KMS-11 (cell line): ENCODE data around the gene SMAD3.
A peak's percentile ranks its signal among the peaks of the same experiment; 100 is the strongest.

ENCODE experiments used
- H2AFZ ChIP-seq: fragments of 200-600 bp; sonication (generic); 2 replicates; pipeline ENCODE4 v1.6.1; 2016; ENCODE audit warnings: antibody characterized with exemption, mixed run types, low read depth
- H3K27ac ChIP-seq: fragments of 200-600 bp; sonication (generic); 2 replicates; pipeline ENCODE4 v1.6.1; 2016; ENCODE audit warnings: mild to moderate bottlenecking, mixed run types
- H3K27me3 ChIP-seq: fragments of 200-600 bp; sonication (generic); 2 replicates; pipeline ENCODE4 v1.6.1; 2017; ENCODE audit warnings: mild to moderate bottlenecking, low read depth, mixed run types, moderate library complexity; ENCODE audit not compliant: insufficient read depth
- H3K36me3 ChIP-seq: fragments of 200-600 bp; sonication (generic); 2 replicates; pipeline ENCODE4 v1.6.1; 2017; ENCODE audit warnings: mild to moderate bottlenecking, mixed run types; ENCODE audit not compliant: insufficient read depth
- H3K4me1 ChIP-seq: fragments of 200-600 bp; sonication (generic); 2 replicates; pipeline ENCODE4 v1.6.1; 2016; ENCODE audit warnings: mild to moderate bottlenecking, low read depth, mixed run types; ENCODE audit not compliant: poor library complexity, severe bottlenecking
- H3K4me2 ChIP-seq: fragments of 200-600 bp; sonication (generic); 2 replicates; pipeline ENCODE4 v1.7.0; 2016; ENCODE audit warnings: mild to moderate bottlenecking, mixed run types
- H3K4me3 ChIP-seq: fragments of 200-600 bp; sonication (generic); IDR thresholded peaks from 2 replicates; pipeline ENCODE4 v1.6.1; 2017; ENCODE audit warnings: low read depth, low read length, mixed read lengths; ENCODE audit not compliant: insufficient read depth
- H3K79me2 ChIP-seq: fragments of 200-600 bp; sonication (generic); 2 replicates; pipeline ENCODE4 v1.6.1; 2016; ENCODE audit warnings: low read depth, mixed run types; ENCODE audit not compliant: insufficient read depth
- H3K9ac ChIP-seq: fragments of 200-600 bp; sonication (generic); 2 replicates; pipeline ENCODE4 v1.6.1; 2016; ENCODE audit warnings: mild to moderate bottlenecking, mixed run types
- H4K20me1 ChIP-seq: fragments of 200-600 bp; sonication (generic); 2 replicates; pipeline ENCODE4 v1.6.1; 2016; ENCODE audit warnings: mild to moderate bottlenecking, mixed run types; ENCODE audit not compliant: insufficient read depth
- TF ChIP-seq, protein P1 (sequence below): fragments of 200-600 bp; sonication (generic); conservative IDR thresholded peaks from 2 replicates; pipeline ENCODE4 v1.6.1; 2017; ENCODE audit warnings: low read depth, mild to moderate bottlenecking, antibody characterized with exemption, low read length, moderate library complexity, mixed read lengths

SMAD3 gene

GRCh38 chr15:67023517-67024313 lies 41.7 kb upstream of the SMAD3 start:
- no peaks in the 10 kb centered on the region for H3K79me2 ChIP-seq
- no peak overlapping the region; the same call in 1 of the 2 replicates for H3K4me2 ChIP-seq
- peak overlapping the region; percentile 20; the same call in 1 of the 2 replicates for H3K27ac ChIP-seq
- no peak overlapping the region for H3K4me3 ChIP-seq
- no peak overlapping the region for H2AFZ ChIP-seq
- H3K9ac ChIP-seq = no peak overlapping the region
- H3K27me3 ChIP-seq = no peaks in the 10 kb centered on the region
- H4K20me1 ChIP-seq = no peaks in the 10 kb centered on the region
- TF ChIP-seq, protein P1, sequence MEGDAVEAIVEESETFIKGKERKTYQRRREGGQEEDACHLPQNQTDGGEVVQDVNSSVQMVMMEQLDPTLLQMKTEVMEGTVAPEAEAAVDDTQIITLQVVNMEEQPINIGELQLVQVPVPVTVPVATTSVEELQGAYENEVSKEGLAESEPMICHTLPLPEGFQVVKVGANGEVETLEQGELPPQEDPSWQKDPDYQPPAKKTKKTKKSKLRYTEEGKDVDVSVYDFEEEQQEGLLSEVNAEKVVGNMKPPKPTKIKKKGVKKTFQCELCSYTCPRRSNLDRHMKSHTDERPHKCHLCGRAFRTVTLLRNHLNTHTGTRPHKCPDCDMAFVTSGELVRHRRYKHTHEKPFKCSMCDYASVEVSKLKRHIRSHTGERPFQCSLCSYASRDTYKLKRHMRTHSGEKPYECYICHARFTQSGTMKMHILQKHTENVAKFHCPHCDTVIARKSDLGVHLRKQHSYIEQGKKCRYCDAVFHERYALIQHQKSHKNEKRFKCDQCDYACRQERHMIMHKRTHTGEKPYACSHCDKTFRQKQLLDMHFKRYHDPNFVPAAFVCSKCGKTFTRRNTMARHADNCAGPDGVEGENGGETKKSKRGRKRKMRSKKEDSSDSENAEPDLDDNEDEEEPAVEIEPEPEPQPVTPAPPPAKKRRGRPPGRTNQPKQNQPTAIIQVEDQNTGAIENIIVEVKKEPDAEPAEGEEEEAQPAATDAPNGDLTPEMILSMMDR = no peak
- no peaks in the 10 kb centered on the region for H3K36me3 ChIP-seq
- peaks cover 25% of the 10 kb centered on the region for H3K4me1 ChIP-seq

DNA sequence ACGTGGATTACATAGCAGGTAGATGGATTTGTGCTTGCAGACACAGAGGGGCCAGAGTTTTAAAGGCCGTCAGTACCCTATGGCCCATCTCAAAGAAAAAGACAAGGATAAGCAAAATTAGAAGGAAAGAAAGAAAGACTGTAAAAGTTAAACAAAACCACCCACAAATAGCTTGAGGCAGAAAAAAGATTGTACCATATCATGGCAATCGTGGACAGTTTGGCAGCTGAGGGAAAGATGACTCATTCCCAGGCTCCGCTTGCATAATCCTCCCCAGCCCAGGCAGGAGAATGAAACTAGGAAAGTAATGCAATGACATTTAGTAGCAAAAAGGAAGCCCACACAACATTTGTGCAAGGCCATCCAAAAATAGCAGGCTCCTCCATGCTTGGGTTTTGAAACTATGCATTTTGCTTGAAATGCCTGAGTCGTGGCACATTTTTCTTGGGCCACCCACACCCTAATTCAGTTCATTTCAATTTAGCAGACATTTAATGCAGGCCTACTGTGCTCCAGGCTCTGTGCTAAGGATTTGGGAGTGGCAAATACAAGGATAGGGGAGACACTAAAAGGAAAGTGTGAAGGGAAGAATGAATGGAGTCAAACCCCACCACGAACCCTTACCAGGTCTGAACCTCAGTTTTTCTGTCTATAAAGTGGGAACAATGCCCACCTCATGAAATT lies 40.9 kb upstream of the SMAD3 start:
- Histone ChIP-seq H3K4me1 (peaks cover 24% of the 10 kb centered on the region), H3K79me2 (no peaks in the 10 kb centered on the region), H3K4me2 (peak overlapping the region; percentile 49; the same call in 1 of the 2 replicates), H3K36me3 (no peaks in the 10 kb centered on the region), H3K27me3 (no peaks in the 10 kb centered on the region), H2AFZ (peak overlapping the region; percentile 22; the same call in 1 of the 2 replicates), H3K4me3 (no peak overlapping the region), H4K20me1 (no peaks in the 10 kb centered on the region), H3K27ac (peak overlapping the region; percentile 20; the same call in 1 of the 2 replicates), H3K9ac (no peak overlapping the region)
- TF ChIP-seq, protein P1 = no peak

- TF ChIP-seq, protein P1 = no peak
- H3K79me2 ChIP-seq = no peaks in the 10 kb centered on the region
- no peak overlapping the region for H2AFZ ChIP-seq
- peaks cover 29% of the 10 kb centered on the region for H3K4me1 ChIP-seq
- H3K36me3 ChIP-seq = no peaks in the 10 kb centered on the region
- H3K9ac ChIP-seq = no peak overlapping the region
- no peaks in the 10 kb centered on the region for H3K27me3 ChIP-seq
- H3K4me2 ChIP-seq = peak overlapping the region; percentile 49; the same call in 1 of the 2 replicates
- H3K4me3 ChIP-seq = no peak overlapping the region
- peak overlapping the region; percentile 20; the same call in 1 of the 2 replicates for H3K27ac ChIP-seq
- H4K20me1 ChIP-seq = no peaks in the 10 kb centered on the region
These were observed 40.4 kb upstream of the SMAD3 start for GRCh38 chr15:67024998-67025368.

GRCh38 chr15:67025719-67026609 lies 39.4 kb upstream of the SMAD3 start:
- no peak overlapping the region for H3K27ac ChIP-seq
- H3K27me3 ChIP-seq = no peaks in the 10 kb centered on the region
- no peak overlapping the region for H3K4me3 ChIP-seq
- no peak overlapping the region for H3K4me2 ChIP-seq
- H4K20me1 ChIP-seq = no peaks in the 10 kb centered on the region
- TF ChIP-seq, protein P1 = no peak
- H3K36me3 ChIP-seq = no peaks in the 10 kb centered on the region
- H2AFZ ChIP-seq = no peak overlapping the region
- no peaks in the 10 kb centered on the region for H3K79me2 ChIP-seq
- no peak overlapping the region for H3K9ac ChIP-seq
- peaks cover 31% of the 10 kb centered on the region for H3K4me1 ChIP-seq
